Neural cell (in vitro differentiated cells): ENCODE results near the gene OSBP2. TPM values are rescaled to one million over a fixed set of nuclear protein-coding genes. Genes with fewer than 3 reads are reported as not detected.

Experiments
- H2AFZ ChIP-seq: fragments of 200-600, 300-800 bp; sonication (generic), shearing (Covaris generic); 2 replicates; pipeline ENCODE4 v1.6.0; 2014; ENCODE audit warnings: low read depth, mild to moderate bottlenecking, antibody characterized with exemption, low read length, moderate library complexity
- H3F3A ChIP-seq: fragments of 200-600 bp; shearing (Covaris generic); 2 replicates; pipeline ENCODE4 v1.6.1; 2016; ENCODE audit warnings: mild to moderate bottlenecking, moderate library complexity, mixed read lengths, antibody characterized with exemption, low read length; ENCODE audit not compliant: insufficient read depth, poor library complexity, severe bottlenecking
- H3K27ac ChIP-seq: fragments of 200-600, 300-800 bp; sonication (generic), shearing (Covaris generic); 2 replicates; pipeline ENCODE4 v1.5.1; 2014; ENCODE audit warnings: mild to moderate bottlenecking, low read length, moderate library complexity
- H3K27me3 ChIP-seq: fragments of 300-800, 200-600 bp; sonication (generic), shearing (Covaris generic); 2 replicates; pipeline ENCODE4 v1.6.0; 2014; ENCODE audit warnings: mild to moderate bottlenecking, low read depth, low read length, moderate library complexity; ENCODE audit not compliant: insufficient read depth
- H3K36me3 ChIP-seq: fragments of 300-800, 200-600 bp; sonication (generic), shearing (Covaris generic); 2 replicates; pipeline ENCODE4 v1.5.1; 2014; ENCODE audit warnings: mild to moderate bottlenecking, antibody characterized with exemption, low read length, moderate library complexity; ENCODE audit not compliant: insufficient read depth
- H3K4me2 ChIP-seq: fragments of 300-800, 200-600 bp; sonication (generic), shearing (Covaris generic); 2 replicates; pipeline ENCODE4 v1.6.0; 2014; ENCODE audit warnings: mild to moderate bottlenecking, low read length
- H3K4me3 ChIP-seq: fragments of 300-800, 200-600 bp; sonication (generic), shearing (Covaris generic); 2 replicates; pipeline ENCODE4 v1.5.1; 2014; ENCODE audit warnings: mild to moderate bottlenecking, low read length, moderate library complexity
- H3K79me2 ChIP-seq: fragments of 200-600 bp; shearing (Covaris generic); replicated peaks from 2 replicates; pipeline ENCODE4 v1.6.0; 2014; ENCODE audit warnings: mild to moderate bottlenecking, low read length, moderate library complexity; ENCODE audit not compliant: insufficient read depth
- H3K9ac ChIP-seq: fragments of 300-800, 200-600 bp; sonication (generic), shearing (Covaris generic); 2 replicates; pipeline ENCODE4 v1.6.1; 2016; ENCODE audit warnings: mild to moderate bottlenecking, low read length, mixed read lengths
- H3K9me2 ChIP-seq: fragments of 200-600 bp; shearing (Covaris generic); 2 replicates; pipeline ENCODE4 v1.6.1; 2016; ENCODE audit warnings: mild to moderate bottlenecking, low read length, mixed read lengths; ENCODE audit not compliant: insufficient read depth
- H3K9me3 ChIP-seq: fragments of 200-600, 300-800 bp; sonication (generic), shearing (Covaris generic); 2 replicates; pipeline ENCODE4 v1.6.1; 2016; ENCODE audit warnings: mild to moderate bottlenecking, mixed run types, low read length, moderate library complexity, mixed read lengths
- H4K20me1 ChIP-seq: fragments of 200-600 bp; shearing (Covaris generic); 2 replicates; pipeline ENCODE4 v1.6.1; 2016; ENCODE audit warnings: mild to moderate bottlenecking, mixed run types; ENCODE audit not compliant: insufficient read depth
- EP300 ChIP-seq: fragments of 450-650 bp; conservative IDR thresholded peaks from 2 replicates; pipeline ENCODE4 v1.6.1; 2014; ENCODE audit warnings: antibody characterized with exemption, mild to moderate bottlenecking, moderate library complexity; ENCODE audit not compliant: poor library complexity, severe bottlenecking
- EZH2 ChIP-seq: fragments of 200-600, 300-800 bp; shearing (Covaris generic), sonication (generic); IDR thresholded peaks from 2 replicates; pipeline ENCODE4 v1.6.1; 2014; ENCODE audit warnings: antibody characterized with exemption, low read length, borderline replicate concordance, mild to moderate bottlenecking; ENCODE audit not compliant: insufficient read depth, poor library complexity, severe bottlenecking
- MXI1 ChIP-seq: fragments of 450-650 bp; conservative IDR thresholded peaks from 2 replicates; pipeline ENCODE4 v1.6.1; 2014; ENCODE audit warnings: antibody characterized with exemption, mild to moderate bottlenecking; ENCODE audit not compliant: poor library complexity, severe bottlenecking
- POLR2AphosphoS5 ChIP-seq: IDR thresholded peaks from 2 replicates; pipeline ENCODE4 v1.6.1; 2012
- RAD21 ChIP-seq: fragments of 450-650 bp; conservative IDR thresholded peaks from 2 replicates; pipeline ENCODE4 v1.6.1; 2014; ENCODE audit warnings: antibody characterized with exemption, mild to moderate bottlenecking, moderate library complexity
- SMC3 ChIP-seq: fragments of 450-650 bp; conservative IDR thresholded peaks from 2 replicates; pipeline ENCODE4 v1.6.1; 2014; ENCODE audit warnings: antibody characterized with exemption, mild to moderate bottlenecking, moderate library complexity; ENCODE audit not compliant: poor library complexity
- TAF1 ChIP-seq: IDR thresholded peaks from 2 replicates; pipeline ENCODE4 v1.6.1; 2012; ENCODE audit warnings: low read depth
- polyA plus RNA-seq: library from polyadenylated mRNA; depleted of rRNA; stranded (reverse); fragments of >200 nt; gene quantifications from 2 replicates; pipeline ENCODE4 v1.2.3, GENCODE V29; 2014
- TF ChIP-seq, protein P1 (sequence below): fragments of 450-650 bp; IDR thresholded peaks from 2 replicates; pipeline ENCODE4 v1.5.1; 2014; ENCODE audit warnings: antibody characterized with exemption, mild to moderate bottlenecking, moderate library complexity; ENCODE audit not compliant: poor library complexity, severe bottlenecking
- TF ChIP-seq, protein P2 (sequence below): IDR thresholded peaks from 2 replicates; pipeline ENCODE4 v1.6.1; 2012; ENCODE audit warnings: borderline replicate concordance

Gene OSBP2
- polyA plus RNA-seq, 1 donor from 2014 or later: 8.7 TPM

DNA sequence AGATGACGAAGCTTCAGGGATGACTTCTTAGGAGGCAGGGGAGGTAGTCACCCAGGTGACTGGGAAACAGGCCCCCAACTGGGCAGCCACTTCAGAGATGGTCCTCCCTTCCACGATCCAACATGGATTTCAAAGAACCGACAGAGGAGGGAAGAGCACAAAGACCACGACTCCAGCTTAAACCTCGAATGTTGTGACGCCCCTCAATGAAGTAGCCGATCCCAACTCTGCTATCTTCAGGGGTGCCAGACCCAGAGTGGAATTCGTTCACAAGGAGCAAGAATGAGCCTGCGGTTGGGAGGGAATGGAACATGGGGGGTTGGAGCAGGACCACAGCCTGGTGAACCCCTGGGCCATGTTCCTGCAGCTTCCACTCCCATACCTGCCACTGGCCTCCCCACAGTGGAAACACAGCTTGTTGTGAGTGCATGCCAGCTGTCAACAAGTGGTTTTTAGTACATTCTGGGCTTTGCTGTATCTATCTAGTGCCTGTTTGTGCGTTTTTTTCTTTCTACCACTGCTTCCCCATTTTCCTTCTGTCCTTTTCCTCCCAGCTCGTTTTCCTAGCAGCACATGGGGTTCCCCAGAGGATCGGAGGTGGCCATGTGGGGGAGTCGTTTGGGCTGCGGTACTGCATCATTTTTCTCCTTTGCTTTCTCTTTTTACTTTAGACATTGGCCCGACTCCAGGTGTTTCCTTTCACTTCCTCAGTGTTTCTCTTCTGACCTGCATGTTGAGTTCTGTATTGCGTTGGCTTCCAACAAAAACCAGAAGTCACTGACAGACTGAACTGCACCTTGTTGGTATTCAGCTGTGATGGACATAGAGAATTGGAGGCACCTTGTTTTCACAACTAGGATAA, 208.1 kb downstream of the OSBP2 start:
- Histone ChIP-seq H3K9me2 (no peaks in the 10 kb centered on the region), H3K27me3 (no peaks in the 10 kb centered on the region), H4K20me1 (no peaks in the 10 kb centered on the region), H3K9ac (no peak overlapping the region), H3K4me2 (no peak overlapping the region), H3K36me3 (peaks cover 7% of the 10 kb centered on the region), H2AFZ (no peak overlapping the region), H3K4me3 (no peak overlapping the region), H3K79me2 (no peaks in the 10 kb centered on the region), H3K27ac (no peak overlapping the region), H3F3A (no peaks in the 10 kb centered on the region), H3K9me3 (peaks cover 6% of the 10 kb centered on the region)
- TF ChIP-seq, protein P1, sequence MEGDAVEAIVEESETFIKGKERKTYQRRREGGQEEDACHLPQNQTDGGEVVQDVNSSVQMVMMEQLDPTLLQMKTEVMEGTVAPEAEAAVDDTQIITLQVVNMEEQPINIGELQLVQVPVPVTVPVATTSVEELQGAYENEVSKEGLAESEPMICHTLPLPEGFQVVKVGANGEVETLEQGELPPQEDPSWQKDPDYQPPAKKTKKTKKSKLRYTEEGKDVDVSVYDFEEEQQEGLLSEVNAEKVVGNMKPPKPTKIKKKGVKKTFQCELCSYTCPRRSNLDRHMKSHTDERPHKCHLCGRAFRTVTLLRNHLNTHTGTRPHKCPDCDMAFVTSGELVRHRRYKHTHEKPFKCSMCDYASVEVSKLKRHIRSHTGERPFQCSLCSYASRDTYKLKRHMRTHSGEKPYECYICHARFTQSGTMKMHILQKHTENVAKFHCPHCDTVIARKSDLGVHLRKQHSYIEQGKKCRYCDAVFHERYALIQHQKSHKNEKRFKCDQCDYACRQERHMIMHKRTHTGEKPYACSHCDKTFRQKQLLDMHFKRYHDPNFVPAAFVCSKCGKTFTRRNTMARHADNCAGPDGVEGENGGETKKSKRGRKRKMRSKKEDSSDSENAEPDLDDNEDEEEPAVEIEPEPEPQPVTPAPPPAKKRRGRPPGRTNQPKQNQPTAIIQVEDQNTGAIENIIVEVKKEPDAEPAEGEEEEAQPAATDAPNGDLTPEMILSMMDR: no peak
- no peak for TF ChIP-seq EZH2
- TF ChIP-seq RAD21: no peak
- no peak for TF ChIP-seq TAF1
- no peak for TF ChIP-seq EP300
- no peak for TF ChIP-seq SMC3
- TF ChIP-seq MXI1: no peak
- TF ChIP-seq, protein P2, sequence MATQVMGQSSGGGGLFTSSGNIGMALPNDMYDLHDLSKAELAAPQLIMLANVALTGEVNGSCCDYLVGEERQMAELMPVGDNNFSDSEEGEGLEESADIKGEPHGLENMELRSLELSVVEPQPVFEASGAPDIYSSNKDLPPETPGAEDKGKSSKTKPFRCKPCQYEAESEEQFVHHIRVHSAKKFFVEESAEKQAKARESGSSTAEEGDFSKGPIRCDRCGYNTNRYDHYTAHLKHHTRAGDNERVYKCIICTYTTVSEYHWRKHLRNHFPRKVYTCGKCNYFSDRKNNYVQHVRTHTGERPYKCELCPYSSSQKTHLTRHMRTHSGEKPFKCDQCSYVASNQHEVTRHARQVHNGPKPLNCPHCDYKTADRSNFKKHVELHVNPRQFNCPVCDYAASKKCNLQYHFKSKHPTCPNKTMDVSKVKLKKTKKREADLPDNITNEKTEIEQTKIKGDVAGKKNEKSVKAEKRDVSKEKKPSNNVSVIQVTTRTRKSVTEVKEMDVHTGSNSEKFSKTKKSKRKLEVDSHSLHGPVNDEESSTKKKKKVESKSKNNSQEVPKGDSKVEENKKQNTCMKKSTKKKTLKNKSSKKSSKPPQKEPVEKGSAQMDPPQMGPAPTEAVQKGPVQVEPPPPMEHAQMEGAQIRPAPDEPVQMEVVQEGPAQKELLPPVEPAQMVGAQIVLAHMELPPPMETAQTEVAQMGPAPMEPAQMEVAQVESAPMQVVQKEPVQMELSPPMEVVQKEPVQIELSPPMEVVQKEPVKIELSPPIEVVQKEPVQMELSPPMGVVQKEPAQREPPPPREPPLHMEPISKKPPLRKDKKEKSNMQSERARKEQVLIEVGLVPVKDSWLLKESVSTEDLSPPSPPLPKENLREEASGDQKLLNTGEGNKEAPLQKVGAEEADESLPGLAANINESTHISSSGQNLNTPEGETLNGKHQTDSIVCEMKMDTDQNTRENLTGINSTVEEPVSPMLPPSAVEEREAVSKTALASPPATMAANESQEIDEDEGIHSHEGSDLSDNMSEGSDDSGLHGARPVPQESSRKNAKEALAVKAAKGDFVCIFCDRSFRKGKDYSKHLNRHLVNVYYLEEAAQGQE: no peak
- no peak for TF ChIP-seq POLR2AphosphoS5

DNA sequence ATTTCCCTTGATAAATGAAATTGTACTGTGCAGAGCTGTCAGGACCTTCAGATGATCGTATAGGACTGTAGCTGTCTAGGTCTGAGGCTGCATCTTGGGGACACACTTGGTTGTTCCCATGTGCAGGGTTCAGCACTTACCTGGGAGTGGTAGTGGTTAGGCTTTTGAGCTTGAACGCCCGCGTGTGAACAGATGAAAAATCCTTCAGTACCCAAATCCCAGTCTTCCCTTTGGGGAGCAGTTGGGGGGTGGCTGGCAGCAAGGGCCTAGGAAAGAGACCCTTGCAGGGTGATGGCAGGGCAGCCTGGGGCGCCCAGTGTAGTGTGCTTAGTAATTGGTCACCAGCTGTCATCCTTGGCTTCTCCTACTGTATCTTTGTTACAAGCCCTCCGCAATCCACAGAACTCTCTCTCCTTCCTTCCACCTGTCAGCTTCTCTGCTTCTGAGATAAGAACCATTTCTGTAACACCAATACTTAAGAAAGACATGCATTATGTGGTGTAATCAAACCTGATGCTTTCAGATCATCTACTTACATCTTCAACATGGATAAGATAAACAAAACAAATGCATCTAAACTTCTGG, 209.3 kb downstream of the OSBP2 start:
- Histone ChIP-seq H3F3A (no peaks in the 10 kb centered on the region), H3K36me3 (peaks cover 6% of the 10 kb centered on the region), H4K20me1 (no peaks in the 10 kb centered on the region), H3K9me2 (no peaks in the 10 kb centered on the region), H2AFZ (no peak overlapping the region), H3K9ac (no peak overlapping the region), H3K9me3 (peaks cover 5% of the 10 kb centered on the region), H3K27me3 (no peaks in the 10 kb centered on the region), H3K4me2 (no peak overlapping the region), H3K27ac (no peak overlapping the region), H3K4me3 (no peak overlapping the region), H3K79me2 (no peaks in the 10 kb centered on the region)
- TF ChIP-seq TAF1: no peak
- TF ChIP-seq MXI1: no peak
- no peak for TF ChIP-seq RAD21
- TF ChIP-seq, protein P1: no peak
- TF ChIP-seq, protein P2: no peak
- no peak for TF ChIP-seq SMC3
- TF ChIP-seq POLR2AphosphoS5: no peak
- no peak for TF ChIP-seq EP300
